ENCODE results near the gene SLC17A6.

The SLC17A6 gene

GRCh38 chr11:22340235-22340634, 2.1 kb downstream of the SLC17A6 start:
- TF ChIP-seq CTCF (conservative IDR thresholded peaks at IDR 0.05) = no peak
- no peak overlapping the region for H3K27ac ChIP-seq

GRCh38 chr11:22340701-22341587, 2.8 kb downstream of the SLC17A6 start:
- TF ChIP-seq CTCF (conservative IDR thresholded peaks at IDR 0.05) = no peak
- no peak overlapping the region for H3K27ac ChIP-seq

GRCh38 chr11:22341588-22341931, 3.4 kb downstream of the SLC17A6 start:
- H3K27ac ChIP-seq = no peak overlapping the region
- no peak for TF ChIP-seq CTCF (conservative IDR thresholded peaks at IDR 0.05)

GRCh38 chr11:22342211-22343031, 4.2 kb downstream of the SLC17A6 start:
- H3K27ac ChIP-seq = no peak overlapping the region
- TF ChIP-seq CTCF (conservative IDR thresholded peaks at IDR 0.05) = no peak

GRCh38 chr11:22343032-22343324, 4.8 kb downstream of the SLC17A6 start:
- H3K27ac ChIP-seq = no peak overlapping the region
- TF ChIP-seq CTCF (conservative IDR thresholded peaks at IDR 0.05) = no peak

GRCh38 chr11:22343371-22344032, 5.3 kb downstream of the SLC17A6 start:
- no peak for TF ChIP-seq CTCF (conservative IDR thresholded peaks at IDR 0.05)
- H3K27ac ChIP-seq = no peak overlapping the region

- TF ChIP-seq CTCF (conservative IDR thresholded peaks at IDR 0.05) = no peak
- no peak overlapping the region for H3K27ac ChIP-seq
Observed at GRCh38 chr11:22344081-22344480, 5.9 kb downstream of the SLC17A6 start.
